GM19455 (cell line): ENCODE results near the gene GJB3.
"Not testable (repeated sequence)": the region's sequence is repeated elsewhere in the genome, so short reads cannot be mapped to it uniquely, and the experiment has no call there.

Experiments
- ATAC-seq: cut with Tn5 transposase; IDR thresholded peaks from one replicate; pipeline ENCODE4 v1.9.1; 2021; ENCODE audit not compliant: unreplicated experiment

The GJB3 gene

DNA sequence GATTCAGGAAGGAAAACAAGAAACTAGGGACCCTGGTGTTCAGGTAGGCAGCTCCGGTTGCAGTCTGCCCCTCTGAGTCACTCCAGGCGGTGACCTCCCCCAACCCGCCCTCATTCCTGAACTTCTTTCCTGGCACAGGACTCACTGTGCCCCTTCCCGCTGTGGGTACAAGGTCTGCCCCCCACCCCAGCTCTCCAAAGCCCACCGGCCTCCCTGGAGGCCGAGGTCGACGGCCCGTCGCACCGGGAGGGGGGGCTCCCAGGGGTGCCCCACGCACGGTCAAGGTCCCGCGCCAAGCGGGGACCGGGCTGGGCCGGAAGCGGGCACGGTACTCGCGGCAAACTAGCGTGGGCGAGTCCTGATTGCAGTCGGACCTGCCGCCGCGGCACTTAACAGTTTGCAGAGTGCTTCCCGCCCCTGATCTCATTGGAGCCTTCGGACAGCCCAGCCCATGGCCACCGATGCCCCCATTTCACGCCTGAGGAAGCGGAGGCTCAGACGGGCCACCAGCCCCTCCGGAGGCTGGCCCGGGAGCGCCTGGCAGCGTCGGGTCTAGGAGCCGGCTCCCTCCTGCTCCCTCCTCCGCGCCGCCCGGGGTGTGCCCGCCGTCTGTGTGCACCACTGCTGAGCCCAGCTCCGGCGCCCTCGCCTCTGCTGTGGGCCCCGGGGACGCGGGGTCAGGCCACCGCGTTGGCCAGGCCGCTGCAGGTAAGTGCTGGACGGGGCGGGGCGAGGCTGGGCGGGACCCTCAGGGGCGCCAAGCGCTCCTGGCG, at the start of gene GJB3:
TSS of gene GJB3 (plus strand) at position 144 of the 773 bp plus-strand sequence. CDS start 3,549 bp downstream, outside the sequence.
- ATAC-seq: no peak

DNA sequence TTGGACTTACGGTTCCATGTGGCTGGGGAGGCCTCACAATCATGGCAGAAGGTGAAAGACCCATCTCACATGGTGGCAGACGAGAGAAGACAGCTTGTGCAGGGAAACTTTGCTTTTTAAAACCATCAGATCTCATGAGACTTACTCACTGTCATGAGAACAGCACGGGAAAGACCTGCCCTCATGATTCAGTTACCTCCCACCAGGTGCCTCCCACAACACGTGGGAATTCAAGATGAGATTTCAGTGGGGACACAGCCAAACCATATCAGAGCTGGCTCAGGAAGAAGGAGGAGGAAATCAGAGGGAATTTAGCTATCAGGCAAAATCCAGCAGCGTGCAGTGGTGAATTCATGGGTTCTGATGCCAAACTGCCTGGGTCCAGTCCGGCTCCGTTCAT, 48.2 kb upstream of the GJB3 start:
- ATAC-seq: not testable (repeated sequence)

DNA sequence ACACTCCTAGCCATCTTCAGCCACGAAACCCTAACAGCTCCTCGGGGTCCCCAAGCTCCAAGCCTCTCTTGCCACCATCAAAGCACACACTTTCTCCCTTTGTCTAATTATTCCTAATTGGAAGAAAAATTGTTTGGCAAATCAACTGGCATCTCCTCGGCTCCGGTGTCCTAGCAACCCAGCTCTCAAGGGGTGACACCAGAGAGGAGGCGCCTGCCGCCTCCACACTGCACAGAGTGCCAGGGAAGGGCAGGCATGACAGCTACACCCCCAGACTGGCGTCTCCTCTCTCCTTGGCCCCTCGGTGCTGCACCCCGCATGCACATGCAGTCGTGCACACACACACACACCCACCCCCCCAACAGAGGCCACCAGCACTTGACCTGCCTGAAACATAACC, 44.3 kb upstream of the GJB3 start:
- ATAC-seq: no peak

DNA sequence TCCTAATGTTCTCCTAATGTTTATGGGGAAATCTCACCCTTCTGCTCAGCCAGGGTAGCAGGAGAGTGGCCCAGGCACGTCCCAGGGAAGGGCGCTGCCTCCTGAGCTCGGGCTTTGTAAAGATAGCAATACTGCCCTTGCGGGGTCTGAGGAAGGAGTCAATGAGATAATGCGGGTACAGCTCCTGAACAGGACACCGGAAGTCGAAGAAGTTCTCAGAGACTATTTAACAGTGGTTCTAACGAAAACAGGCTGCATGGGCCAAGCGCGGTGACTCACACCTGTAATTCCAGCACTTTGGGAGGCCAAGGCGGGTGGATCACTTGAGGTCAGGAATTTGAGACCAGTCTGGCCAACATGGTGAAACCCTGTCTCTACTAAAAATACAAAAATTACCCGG, 43.8 kb upstream of the GJB3 start:
- ATAC-seq: not testable (repeated sequence)

DNA sequence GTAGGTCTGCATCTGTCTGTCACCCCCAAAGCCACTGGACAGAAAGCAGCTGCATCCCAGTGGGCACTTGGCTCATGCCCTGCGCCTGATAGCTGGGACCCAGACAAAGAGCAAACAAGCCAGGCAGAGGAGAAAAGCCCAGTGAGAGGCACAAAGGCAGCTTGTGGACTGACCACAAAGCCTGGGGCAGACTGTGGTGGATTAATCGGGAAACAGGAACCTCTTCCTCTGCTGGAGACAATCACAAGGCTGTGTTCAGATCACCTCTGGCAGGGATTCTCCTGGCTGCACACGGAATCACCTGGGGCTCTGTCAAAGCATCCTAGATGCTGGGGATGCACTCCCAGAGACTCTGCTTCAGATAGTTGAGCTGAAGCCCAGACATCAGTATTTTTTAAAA, 41.4 kb upstream of the GJB3 start:
- no peak for ATAC-seq

DNA sequence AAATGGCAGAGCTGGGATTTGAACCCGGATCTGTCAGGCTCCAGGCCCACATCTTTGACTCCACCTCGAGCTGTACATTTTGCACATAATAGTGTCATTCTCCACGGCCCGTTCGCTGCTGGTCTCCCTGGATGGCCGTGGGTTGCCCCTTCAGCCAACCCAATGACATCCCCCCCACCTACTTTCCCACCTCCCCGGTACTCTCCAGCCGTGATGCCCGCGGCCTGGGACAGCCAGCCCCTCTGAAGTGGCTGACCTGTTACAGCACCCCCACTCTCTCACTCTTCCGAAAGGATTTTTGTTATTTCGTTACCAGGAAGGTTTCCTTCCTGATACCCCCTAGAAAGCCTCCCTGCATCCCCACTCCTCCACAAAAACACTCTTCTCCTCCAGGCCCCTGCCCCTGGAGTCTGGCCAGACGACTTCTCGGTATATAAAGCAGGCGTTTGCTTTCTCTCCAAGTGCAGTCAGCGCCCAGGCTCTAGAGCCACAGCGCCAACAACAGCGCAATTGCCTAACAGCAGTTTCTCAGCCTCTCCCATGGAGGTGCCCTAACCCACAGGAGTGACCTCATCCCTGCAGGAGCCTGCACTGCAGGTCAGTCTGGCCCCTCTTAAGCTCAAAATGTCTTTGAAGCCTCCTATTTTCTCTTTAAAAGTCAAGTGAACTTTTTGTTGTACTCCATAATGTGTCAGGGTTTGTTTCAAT, 40.7 kb upstream of the GJB3 start:
- no peak for ATAC-seq

DNA sequence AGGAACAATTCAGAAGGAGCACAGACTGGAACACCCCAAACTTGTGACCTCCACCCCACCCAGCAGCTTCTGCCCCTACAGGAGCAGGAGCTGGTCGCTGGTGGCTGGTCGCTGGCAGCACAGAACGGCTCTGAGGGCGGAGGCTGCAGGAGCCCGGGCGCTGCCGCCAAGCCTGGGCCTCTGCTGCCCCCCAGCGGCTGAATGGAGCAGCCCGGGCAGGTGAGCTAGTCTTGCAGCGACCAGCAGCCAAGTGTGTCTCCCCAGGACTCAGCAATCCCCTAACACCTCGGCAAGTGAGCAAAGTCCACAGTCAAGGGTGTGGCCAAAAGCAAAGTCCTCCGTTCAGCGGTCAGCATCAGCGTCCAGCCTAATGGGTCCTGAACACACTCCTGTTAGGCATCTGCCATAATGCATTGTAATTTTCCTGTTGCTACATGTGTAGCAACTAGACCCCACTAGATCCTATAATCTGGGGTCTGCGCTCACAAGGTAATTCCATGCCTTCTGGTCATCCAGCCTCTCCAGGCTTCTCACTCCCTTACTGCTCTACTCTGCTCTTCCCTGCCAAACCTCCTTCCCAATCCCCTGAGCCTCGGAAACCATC, 38.2 kb upstream of the GJB3 start:
- ATAC-seq: peak; percentile 87

DNA sequence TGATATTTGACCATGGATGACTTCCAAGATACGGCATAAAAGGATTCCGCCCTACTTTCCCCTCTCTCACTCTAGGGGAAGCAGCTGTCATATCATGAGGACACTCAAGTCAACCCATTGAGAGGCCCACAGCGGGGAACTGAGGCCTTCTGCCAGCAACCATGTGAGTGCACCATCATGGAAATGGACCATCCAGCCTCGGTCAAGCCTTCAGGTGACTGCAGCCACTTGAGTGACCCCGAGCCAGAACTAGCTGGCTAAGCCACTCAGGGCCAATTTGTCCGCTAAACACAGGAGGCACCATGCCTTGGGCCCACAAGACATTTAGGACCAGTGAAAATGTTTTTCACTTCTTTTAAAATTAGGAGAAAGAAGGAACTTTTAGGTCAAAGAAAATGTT, 37.2 kb upstream of the GJB3 start:
- no peak for ATAC-seq

DNA sequence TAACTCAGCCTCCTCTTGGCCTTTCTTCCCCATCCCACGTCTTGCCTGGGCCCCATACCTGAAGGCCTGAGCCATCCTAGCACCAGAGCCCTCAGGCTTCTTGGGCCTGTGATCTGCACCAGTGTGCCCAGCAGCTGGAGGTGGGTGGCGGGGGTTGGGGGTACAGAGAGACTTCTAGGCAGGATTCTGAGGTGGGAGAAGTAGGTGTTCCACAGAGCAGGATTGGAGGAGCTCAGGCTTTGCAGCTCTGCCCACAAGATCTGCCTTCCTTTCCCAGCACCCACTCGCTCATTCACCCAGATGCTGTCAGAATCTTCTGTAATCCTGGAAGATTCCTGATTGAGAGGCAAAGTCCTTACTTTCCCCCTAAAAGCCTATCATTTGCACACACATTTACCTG, 36.2 kb upstream of the GJB3 start:
- ATAC-seq: no peak

DNA sequence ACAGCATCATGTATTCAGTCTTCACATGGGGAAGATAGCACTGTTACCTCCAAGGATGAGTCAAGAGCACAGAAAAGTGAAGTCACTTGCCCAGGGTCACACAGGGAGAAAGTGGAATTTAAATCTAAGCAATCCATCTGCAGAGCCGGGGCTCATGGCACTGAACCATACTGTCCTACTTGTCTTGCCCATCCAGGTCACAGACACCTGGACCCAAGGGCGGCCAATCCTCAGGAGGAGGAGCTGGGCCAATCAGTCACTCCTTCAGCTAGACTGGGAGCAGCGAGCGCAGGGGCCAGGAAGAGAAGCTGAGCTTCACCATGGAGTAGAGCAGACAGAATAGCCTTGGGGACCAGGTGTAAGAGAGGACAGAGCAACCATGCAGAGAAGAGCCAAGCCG, 35.3 kb upstream of the GJB3 start:
- ATAC-seq: no peak

DNA sequence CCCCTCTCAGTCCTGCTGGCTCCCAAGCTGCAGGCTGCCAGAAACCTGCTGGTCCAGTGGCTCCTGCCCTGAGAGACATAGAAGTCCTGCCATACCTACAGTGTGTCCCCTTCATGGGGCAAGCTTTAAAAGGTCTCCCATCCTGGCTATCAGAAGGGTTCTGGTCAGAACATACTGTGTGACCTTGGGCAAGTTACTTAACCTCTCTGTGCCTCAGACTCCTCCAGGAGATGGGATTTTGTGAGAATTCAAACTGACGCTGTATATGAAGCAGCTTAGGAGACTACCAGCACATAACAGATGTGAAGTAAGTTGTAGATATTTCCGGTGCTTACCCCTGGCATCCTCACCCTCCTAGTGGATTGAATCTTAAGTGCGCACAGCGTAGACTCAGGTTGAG, 34.9 kb upstream of the GJB3 start:
- no peak for ATAC-seq

DNA sequence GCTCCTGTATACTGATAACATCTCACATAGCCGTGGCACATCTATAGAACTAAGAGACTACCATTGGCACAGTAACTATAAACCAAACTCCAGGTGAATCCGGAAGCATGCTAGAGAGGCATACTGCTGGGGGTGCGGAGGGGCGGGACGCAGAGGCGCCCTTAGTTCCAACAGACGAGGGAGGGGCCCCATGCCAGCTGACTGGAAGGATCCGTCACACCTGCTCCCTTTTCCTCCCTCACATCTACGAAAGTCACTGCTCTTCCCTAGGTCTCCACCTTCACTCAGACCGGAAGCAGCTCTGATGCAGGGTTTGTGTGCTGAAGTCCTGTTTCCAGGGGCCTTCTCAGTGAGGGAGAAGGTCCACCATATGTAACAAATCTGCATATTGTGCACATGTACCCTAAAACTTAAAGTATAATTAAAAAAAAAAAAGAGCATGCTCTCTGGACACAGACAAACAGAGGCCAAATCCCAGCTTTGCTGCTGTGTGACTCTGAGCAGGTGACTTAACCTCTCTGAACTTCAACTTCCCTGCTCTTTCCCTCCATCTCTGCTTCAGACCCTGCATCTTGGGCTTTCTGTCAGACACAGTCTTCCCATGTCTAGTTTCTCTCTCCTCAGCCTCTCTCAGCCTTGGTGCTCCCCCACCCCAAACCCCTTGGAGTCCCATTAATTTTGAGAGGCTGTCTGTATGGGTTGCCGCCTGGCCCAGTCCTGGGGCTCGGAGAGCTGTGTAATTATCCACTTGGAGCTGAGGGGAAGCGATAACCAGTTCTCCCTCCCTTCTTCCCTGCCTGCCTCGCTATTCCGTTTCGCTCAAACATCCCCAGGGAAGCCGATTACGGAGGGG, 34.0 kb upstream of the GJB3 start:
- ATAC-seq: no peak

DNA sequence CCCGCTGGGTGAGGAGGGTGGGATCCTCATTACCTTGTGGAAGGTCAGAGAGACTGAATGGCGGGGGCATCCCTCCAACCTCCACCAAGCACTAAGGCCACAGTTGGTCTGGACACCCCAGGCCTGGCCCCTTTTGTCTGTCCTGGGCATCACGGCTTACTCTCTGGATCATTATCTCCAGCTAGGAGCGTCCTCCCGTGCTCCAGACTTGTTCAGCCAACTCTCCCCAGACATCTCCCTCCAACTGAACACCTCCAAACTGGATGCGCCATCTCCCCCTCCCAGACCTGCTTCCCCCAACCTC, 33.4 kb upstream of the GJB3 start:
- ATAC-seq: no peak

DNA sequence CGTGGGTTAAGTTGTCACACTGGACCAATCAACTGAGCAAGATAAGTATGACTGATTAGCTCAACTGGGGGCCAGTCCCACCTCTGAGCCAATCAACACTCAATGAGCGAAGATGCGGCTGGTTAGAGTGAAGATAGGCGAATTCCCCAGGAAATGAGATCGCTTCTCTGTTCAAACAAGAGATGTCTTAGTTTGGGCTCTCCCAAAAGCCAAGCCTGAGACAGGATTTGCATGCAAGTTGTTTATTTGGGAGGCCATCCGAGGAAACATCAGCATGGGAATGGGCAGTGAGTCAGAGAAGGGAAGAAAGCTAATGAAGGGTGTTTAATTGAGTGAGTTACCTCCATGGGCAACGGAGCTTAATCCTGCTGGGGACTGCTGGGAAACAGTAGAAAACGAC, 31.0 kb upstream of the GJB3 start:
- ATAC-seq: no peak

DNA sequence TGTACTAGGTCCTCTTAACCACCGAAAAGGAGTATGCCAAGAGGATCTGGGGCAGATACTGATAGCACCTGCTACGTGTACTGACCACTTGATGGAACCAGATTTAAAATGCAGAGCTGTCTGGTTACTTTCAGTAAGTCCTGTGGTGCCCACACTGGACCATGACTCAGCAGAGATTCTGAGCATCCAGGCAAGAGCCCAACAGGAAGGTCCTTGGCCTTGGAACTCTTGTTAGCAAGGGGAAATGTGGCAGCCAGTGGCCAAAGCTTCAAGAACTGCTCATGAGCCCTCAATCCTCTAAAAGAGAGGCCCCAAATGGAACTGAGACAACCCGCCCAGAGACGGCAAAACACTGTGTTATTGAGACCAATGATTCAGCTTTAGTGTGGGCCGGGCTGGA, 30.4 kb upstream of the GJB3 start:
- no peak for ATAC-seq

DNA sequence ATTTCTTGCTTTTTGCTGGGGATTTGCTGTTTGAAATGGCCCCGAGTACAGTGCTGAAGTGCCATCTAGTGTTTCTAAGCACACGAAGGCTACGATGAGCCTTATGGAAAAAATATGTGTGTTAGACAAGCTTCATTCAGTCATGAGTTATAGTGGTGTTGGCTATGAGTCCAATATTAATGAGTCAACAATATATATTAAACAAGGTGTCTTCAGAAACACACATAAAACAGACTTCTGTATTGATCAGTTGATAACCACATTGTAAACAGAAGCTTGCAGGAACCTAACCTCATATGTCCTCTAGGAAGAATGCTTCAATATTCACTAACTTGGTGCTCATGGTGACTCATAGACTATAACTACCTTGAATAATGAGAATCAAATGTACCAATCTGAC, 27.9 kb upstream of the GJB3 start:
- no peak for ATAC-seq

DNA sequence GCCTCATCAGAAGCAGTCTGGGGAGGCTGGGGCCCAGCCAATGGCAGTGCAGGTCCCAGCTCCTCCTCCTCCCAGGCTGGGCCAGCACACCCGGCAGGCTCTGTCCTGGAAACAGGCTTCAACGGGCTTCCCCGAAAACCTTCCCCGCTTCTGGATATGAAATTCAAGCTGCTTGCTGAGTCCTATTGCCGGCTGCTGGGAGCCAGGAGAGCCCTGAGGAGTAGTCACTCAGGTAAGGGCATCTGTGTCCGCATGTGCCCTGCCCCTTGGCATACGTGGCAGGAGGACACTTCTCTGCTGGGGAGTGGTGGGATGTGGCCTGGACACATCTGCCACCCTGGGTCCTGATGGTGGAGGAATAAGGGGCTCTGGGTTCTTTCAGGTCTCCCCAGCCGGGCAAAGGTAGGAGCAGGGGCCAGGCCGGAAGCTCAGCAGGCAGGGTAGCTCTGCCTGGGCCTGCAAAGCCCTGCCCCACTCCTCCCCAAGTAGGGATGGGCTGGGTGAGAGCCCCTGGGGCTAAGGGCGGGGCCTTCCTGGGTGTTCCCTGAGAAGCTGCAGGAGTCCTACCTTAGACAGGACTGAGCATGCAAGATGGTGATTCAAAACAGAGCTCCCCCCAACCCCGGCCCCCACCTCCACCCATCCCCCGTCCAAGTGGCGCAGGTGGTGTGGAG, 25.9 kb upstream of the GJB3 start, which contains the start of gene GJB5:
TSS of gene GJB5 (plus strand) at position 84 of the 674 bp plus-strand sequence. CDS start 2,284 bp downstream, outside the sequence.
- no peak for ATAC-seq

DNA sequence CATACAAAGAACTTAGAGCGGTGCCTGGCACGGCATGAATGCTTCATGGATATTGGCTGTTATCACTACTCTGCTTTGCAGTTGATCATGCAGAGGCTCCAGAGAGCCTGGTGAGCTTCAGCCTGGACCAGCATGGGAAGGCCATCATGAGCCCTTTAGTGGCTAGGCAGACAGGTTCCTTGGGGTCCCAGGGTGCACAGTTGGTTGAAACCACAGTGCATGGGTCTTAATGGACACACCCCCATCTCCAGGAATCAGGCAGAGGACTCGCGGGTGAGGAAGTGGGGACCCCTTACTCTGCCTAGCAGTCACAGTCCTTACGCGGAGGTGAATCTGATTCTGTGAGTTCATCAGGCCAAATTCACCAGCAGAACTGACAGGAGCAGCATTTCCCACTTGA, 25.1 kb upstream of the GJB3 start:
- ATAC-seq: no peak

DNA sequence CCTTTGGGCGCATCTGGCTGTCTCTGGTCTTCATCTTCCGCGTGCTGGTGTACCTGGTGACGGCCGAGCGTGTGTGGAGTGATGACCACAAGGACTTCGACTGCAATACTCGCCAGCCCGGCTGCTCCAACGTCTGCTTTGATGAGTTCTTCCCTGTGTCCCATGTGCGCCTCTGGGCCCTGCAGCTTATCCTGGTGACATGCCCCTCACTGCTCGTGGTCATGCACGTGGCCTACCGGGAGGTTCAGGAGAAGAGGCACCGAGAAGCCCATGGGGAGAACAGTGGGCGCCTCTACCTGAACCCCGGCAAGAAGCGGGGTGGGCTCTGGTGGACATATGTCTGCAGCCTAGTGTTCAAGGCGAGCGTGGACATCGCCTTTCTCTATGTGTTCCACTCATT, 23.6 kb upstream of the GJB3 start:
- no peak for ATAC-seq

DNA sequence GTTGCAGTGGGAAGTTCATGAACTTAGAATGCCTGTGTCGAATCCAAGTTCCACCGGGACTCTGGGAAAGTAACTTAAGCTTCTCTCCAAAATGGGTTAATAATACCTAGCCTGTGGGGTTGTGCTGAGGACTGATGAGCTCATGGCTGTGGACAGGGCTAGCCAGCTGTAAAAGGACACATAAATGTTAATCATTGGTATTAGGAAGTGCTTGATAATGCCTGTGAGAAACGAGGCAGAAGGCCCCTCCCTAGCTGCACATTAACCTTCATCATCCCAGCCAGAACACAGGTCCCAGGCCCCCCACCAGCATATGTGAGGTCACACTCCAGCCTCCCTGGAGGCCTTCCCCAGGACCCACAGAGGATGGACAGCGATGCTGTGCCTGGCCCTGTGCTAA, 22.3 kb upstream of the GJB3 start:
- no peak for ATAC-seq
